Caco-2 (cell line): ENCODE data around the gene THAP4. TPM values are rescaled to one million over a fixed set of nuclear protein-coding genes. Genes with fewer than 3 reads are reported as not detected.

Experiments
- BruUV-seq: library from RNA; stranded (reverse); fragments of 400-500 nt; replicated peaks from 2 replicates; lab custom pipeline; 2021; lab: Mats Ljungman, UMichigan
- CTCF ChIA-PET: fragments of 300-600 bp; sonication (Branson Sonifier 250); formaldehyde crosslinking; loops from one replicate; lab custom pipeline; 2022; ENCODE audit warnings: antibody characterized with exemption; lab: Charles Lee
- POLR2A ChIA-PET: fragments of 300-600 bp; sonication (Branson Sonifier 250); formaldehyde crosslinking; loops from one replicate; lab custom pipeline; 2022; ENCODE audit warnings: antibody characterized with exemption; lab: Charles Lee
- DNase-seq, 2 experiments: peaks; one replicate each; pipeline versions ENCODE4 v3.0.0 to v3.0.0-alpha.2; 2020 to 2022
- H3K27me3 ChIP-seq: replicated peaks from 2 replicates; pipeline ENCODE4 v1.6.0; 2011; ENCODE audit warnings: low read length; ENCODE audit not compliant: control insufficient read depth, insufficient read depth
- H3K36me3 ChIP-seq: 2 replicates; pipeline ENCODE4 v1.5.1; 2011; ENCODE audit warnings: low read length; ENCODE audit not compliant: control insufficient read depth, insufficient read depth
- H3K4me1 ChIP-seq: fragments of 250-450 bp; sonication (Bioruptor Pico); 2 replicates; pipeline ENCODE4 v1.5.1; 2020; ENCODE audit warnings: mild to moderate bottlenecking
- H3K4me3 ChIP-seq: 2 replicates; pipeline ENCODE4 v1.5.1; 2011; ENCODE audit warnings: low read depth, mild to moderate bottlenecking, control low read depth, low read length
- H3K9me3 ChIP-seq: fragments of 250-450 bp; sonication (Bioruptor Pico); 2 replicates; pipeline ENCODE4 v1.5.1; 2020; ENCODE audit warnings: mild to moderate bottlenecking, moderate library complexity
- H3K27ac Mint-ChIP-seq: one replicate; pipeline ENCODE4 v1.8.0; 2022; ENCODE audit warnings: mixed read lengths; ENCODE audit not compliant: unreplicated experiment
- H3K27me3 Mint-ChIP-seq: one replicate; pipeline ENCODE4 v1.8.0; 2022; ENCODE audit warnings: mixed read lengths; ENCODE audit not compliant: insufficient read depth, unreplicated experiment
- H3K36me3 Mint-ChIP-seq: one replicate; pipeline ENCODE4 v1.8.0; 2022; ENCODE audit warnings: mild to moderate bottlenecking, mixed read lengths; ENCODE audit not compliant: insufficient read depth, unreplicated experiment
- H3K4me1 Mint-ChIP-seq: one replicate; pipeline ENCODE4 v1.8.0; 2022; ENCODE audit warnings: low read depth, mixed read lengths; ENCODE audit not compliant: unreplicated experiment
- H3K4me3 Mint-ChIP-seq: one replicate; pipeline ENCODE4 v1.8.0; 2022; ENCODE audit warnings: mild to moderate bottlenecking, moderate library complexity, mixed read lengths; ENCODE audit not compliant: unreplicated experiment
- H3K9me3 Mint-ChIP-seq: one replicate; pipeline ENCODE4 v1.8.0; 2022; ENCODE audit warnings: mixed read lengths; ENCODE audit not compliant: unreplicated experiment
- CTCF ChIP-seq, 2 experiments: fragments of 200-600 bp in 1 of 2; IDR thresholded peaks; 1 replicate in 1 of 2; 2 replicates in 1 of 2; pipeline versions ENCODE4 v1.5.1 to v1.8.0; 2011 to 2022; ENCODE audit warnings: antibody characterized with exemption in 1 of 2, control low read depth in 1 of 2, inconsistent platforms in 1 of 2, low read depth in 1 of 2, low read length in 1 of 2, mild to moderate bottlenecking in 1 of 2, moderate library complexity in 1 of 2; ENCODE audit not compliant: insufficient read depth in 1 of 2, severe bottlenecking in 1 of 2, unreplicated experiment in 1 of 2
- intact Hi-C: fragments of 100-400 bp; cut with micrococcal nuclease; formaldehyde crosslinking; loops from one replicate; pipeline ENCODE4 v1.10.0; 2022; ENCODE audit not compliant: unreplicated experiment
- total RNA-seq: library from RNA; stranded (reverse); gene quantifications from 2 replicates; pipeline ENCODE4 v1.2.3, GENCODE V29; 2022

Gene THAP4
- total RNA-seq, 1 experiment from 2014 or later: 37.2 TPM

- H3K4me3 ChIP-seq: no peak overlapping the region
- CTCF ChIA-PET: no interaction called here
- no TSS peak for BruUV-seq
- Mint-ChIP-seq H3K4me3 (no peak overlapping the region), H3K36me3 (no peaks in the 10 kb centered on the region), H3K27me3 (no peaks in the 10 kb centered on the region), H3K4me1 (no peaks in the 10 kb centered on the region), H3K9me3 (no peaks in the 10 kb centered on the region), H3K27ac (no peak overlapping the region)
- intact Hi-C loops: no loop called here
- no peaks in the 10 kb centered on the region for H3K27me3 ChIP-seq
- POLR2A ChIA-PET: no interaction called here
- TF ChIP-seq CTCF (IDR thresholded peaks at IDR 0.05; ENCODE audit: insufficient read depth in 1 of 2, low read depth in 1 of 2, low read length in 1 of 2, severe bottlenecking in 1 of 2, unreplicated experiment in 1 of 2): no peak
- H3K4me1 ChIP-seq: no peaks in the 10 kb centered on the region
- DNase-seq: no peak
- H3K36me3 ChIP-seq: no peaks in the 10 kb centered on the region
- no peaks in the 10 kb centered on the region for H3K9me3 ChIP-seq
Observed at GRCh38 chr2:241565411-241565810, 71.5 kb downstream of the THAP4 start.

- ChIA-PET CTCF (no interaction called here), POLR2A (no interaction called here)
- H3K36me3 ChIP-seq: no peaks in the 10 kb centered on the region
- no peaks in the 10 kb centered on the region for H3K4me1 ChIP-seq
- H3K27ac Mint-ChIP-seq: no peak overlapping the region
- H3K4me3 Mint-ChIP-seq: no peak overlapping the region
- intact Hi-C loops: no loop called here
- no peaks in the 10 kb centered on the region for H3K9me3 Mint-ChIP-seq
- H3K9me3 ChIP-seq: no peaks in the 10 kb centered on the region
- H3K4me1 Mint-ChIP-seq: no peaks in the 10 kb centered on the region
- TF ChIP-seq CTCF (IDR thresholded peaks at IDR 0.05; ENCODE audit: insufficient read depth in 1 of 2, low read depth in 1 of 2, low read length in 1 of 2, severe bottlenecking in 1 of 2, unreplicated experiment in 1 of 2): no peak
- no peaks in the 10 kb centered on the region for H3K27me3 ChIP-seq
- DNase-seq: no peak
- BruUV-seq: no TSS peak
- no peak overlapping the region for H3K4me3 ChIP-seq
- no peaks in the 10 kb centered on the region for H3K27me3 Mint-ChIP-seq
- H3K36me3 Mint-ChIP-seq: no peaks in the 10 kb centered on the region
Observed at GRCh38 chr2:241564596-241565410, 72.2 kb downstream of the THAP4 start.

GRCh38 chr2:241563981-241564595, 72.9 kb downstream of the THAP4 start:
- no peak overlapping the region for H3K4me3 Mint-ChIP-seq
- intact Hi-C loops: no loop called here
- no peak overlapping the region for H3K4me3 ChIP-seq
- H3K36me3 Mint-ChIP-seq: no peaks in the 10 kb centered on the region
- H3K4me1 ChIP-seq: no peaks in the 10 kb centered on the region
- ChIA-PET POLR2A (interaction anchor here (0.9 kb wide), 1 partner anchor 261 kb away, joined by 4 read pairs; no protein-coding TSS in a partner anchor), CTCF (no interaction called here)
- H3K9me3 ChIP-seq: no peaks in the 10 kb centered on the region
- no peaks in the 10 kb centered on the region for H3K4me1 Mint-ChIP-seq
- H3K27me3 ChIP-seq: no peaks in the 10 kb centered on the region
- TF ChIP-seq CTCF (IDR thresholded peaks at IDR 0.05; ENCODE audit: insufficient read depth in 1 of 2, low read depth in 1 of 2, low read length in 1 of 2, severe bottlenecking in 1 of 2, unreplicated experiment in 1 of 2): no peak
- DNase-seq: peak in 1 of 2 experiments; percentile 49
- no peaks in the 10 kb centered on the region for H3K9me3 Mint-ChIP-seq
- H3K27me3 Mint-ChIP-seq: no peaks in the 10 kb centered on the region
- BruUV-seq: no TSS peak
- H3K36me3 ChIP-seq: no peaks in the 10 kb centered on the region
- no peak overlapping the region for H3K27ac Mint-ChIP-seq
